SKM-1 (cell line): ENCODE measurements around the gene MAPKAPK3.
"Not testable (repeated sequence)": the region's sequence is repeated elsewhere in the genome, so short reads cannot be mapped to it uniquely, and the experiment has no call there.

Experiments
- DNase-seq: peaks from one replicate; lab custom pipeline; 2025; ENCODE audit not compliant: unreplicated experiment; lab: John Stamatoyannopoulos, UW

The MAPKAPK3 gene

GRCh38 chr3:50652709-50653108 is 35.8 kb downstream of the MAPKAPK3 start:
- DNase-seq = no peak

- no peak for DNase-seq
Observed at GRCh38 chr3:50653937-50654595, 37.1 kb downstream of the MAPKAPK3 start.

GRCh38 chr3:50655009-50655830 is 38.3 kb downstream of the MAPKAPK3 start:
- DNase-seq = peak; percentile 39

GRCh38 chr3:50656417-50657195 is 39.7 kb downstream of the MAPKAPK3 start:
- DNase-seq = no peak

- DNase-seq = no peak
Observed at GRCh38 chr3:50657407-50657806, 40.5 kb downstream of the MAPKAPK3 start.

GRCh38 chr3:50657816-50658215 is 40.9 kb downstream of the MAPKAPK3 start:
- DNase-seq = no peak

- DNase-seq = no peak
Observed at GRCh38 chr3:50658416-50658815, 41.5 kb downstream of the MAPKAPK3 start.

GRCh38 chr3:50658831-50659230 is 41.9 kb downstream of the MAPKAPK3 start:
- no peak for DNase-seq

GRCh38 chr3:50660386-50660785 is 43.4 kb downstream of the MAPKAPK3 start:
- DNase-seq = no peak

- no peak for DNase-seq
Observed at GRCh38 chr3:50661321-50661837, 44.4 kb downstream of the MAPKAPK3 start.

- DNase-seq = no peak
Observed at GRCh38 chr3:50662408-50662807, 45.5 kb downstream of the MAPKAPK3 start.

- no peak for DNase-seq
Observed at GRCh38 chr3:50665081-50665840, 48.3 kb downstream of the MAPKAPK3 start.

GRCh38 chr3:50665841-50666115 is 48.8 kb downstream of the MAPKAPK3 start:
- DNase-seq = not testable (repeated sequence)

- no peak for DNase-seq
Observed at GRCh38 chr3:50666837-50667236, 49.9 kb downstream of the MAPKAPK3 start.

- DNase-seq = no peak
Observed at GRCh38 chr3:50671331-50671730, 54.4 kb downstream of the MAPKAPK3 start.

GRCh38 chr3:50672656-50673055 is 55.7 kb downstream of the MAPKAPK3 start:
- no peak for DNase-seq

GRCh38 chr3:50673931-50674330 is 57.0 kb downstream of the MAPKAPK3 start:
- peak; percentile 69 for DNase-seq

- DNase-seq = no peak
Observed at GRCh38 chr3:50674349-50675178, 57.6 kb downstream of the MAPKAPK3 start, which contains the start of gene DOCK3. Gene DOCK3 (plus strand): TSS chr3:50674927. CDS start chr3:50675264, 337 bp downstream.

- no peak for DNase-seq
Observed at GRCh38 chr3:50675179-50676030, 58.5 kb downstream of the MAPKAPK3 start.
